NT2/D1 (cell line): ENCODE results near the gene FBLN2.

Experiments
- SUZ12 ChIP-seq: IDR thresholded peaks from 2 replicates; pipeline ENCODE4 v1.6.1; 2011; ENCODE audit not compliant: insufficient read length, insufficient read depth; ENCODE audit errors: extremely low read depth
- YY1 ChIP-seq: IDR thresholded peaks from 2 replicates; pipeline ENCODE4 v1.6.1; 2011; ENCODE audit not compliant: insufficient read length, insufficient read depth

DNA sequence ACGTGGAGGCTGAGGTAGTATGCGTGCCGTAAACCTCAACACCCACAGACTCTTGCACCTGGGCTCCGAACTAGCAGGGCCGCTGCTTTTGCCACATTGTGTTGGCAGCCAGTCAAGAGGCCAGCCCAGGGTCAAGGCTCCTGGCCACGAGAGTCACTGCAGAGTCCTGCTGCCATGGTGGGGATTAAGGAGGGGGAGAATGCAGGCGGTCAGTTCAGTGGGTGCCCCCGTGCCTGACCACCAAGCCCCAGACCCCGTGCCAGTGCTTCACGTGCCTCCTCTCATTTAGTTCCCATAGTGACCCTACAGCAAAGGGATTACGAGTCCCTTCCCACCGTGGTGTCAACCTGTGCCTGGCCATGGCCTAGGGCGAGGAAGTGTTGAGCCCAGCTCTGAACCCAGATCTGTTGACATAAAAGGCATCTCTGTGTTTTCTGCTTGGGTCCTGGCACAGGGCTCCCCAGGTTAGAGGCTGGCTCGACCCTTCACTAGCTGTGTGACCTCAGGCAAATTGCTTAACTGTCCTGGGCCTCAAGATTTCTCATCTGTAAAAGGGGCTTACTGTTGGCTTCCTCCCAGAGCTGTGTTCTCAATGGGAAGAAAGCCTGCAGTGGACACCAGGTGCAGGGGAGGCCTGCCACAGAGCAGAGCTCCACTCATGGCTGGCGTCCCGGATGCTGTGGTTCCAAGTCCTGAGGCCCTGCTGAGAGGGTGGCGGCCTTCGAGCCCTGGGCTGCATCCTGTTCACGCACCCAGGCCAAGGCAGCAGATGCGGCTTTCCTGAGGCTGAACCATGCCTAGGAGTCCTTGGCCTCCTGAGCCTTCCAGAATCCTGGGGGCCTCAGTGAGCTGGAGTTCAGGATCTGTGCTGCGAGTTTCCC lies 32.8 kb downstream of the FBLN2 start:
- TF ChIP-seq SUZ12 (no peak), YY1 (no peak)
